Activated CD4-positive, CD25-positive, alpha-beta regulatory T cell treated with anti-CD3 and anti-CD28 coated beads, Interleukin-2, amount 50 U/mL, for 72 hours (primary cell): ENCODE measurements around the gene AFAP1.

Experiments used
- DNase-seq: peaks from one replicate; pipeline ENCODE4 v3.0.0; 2021

The AFAP1 gene, protein sequence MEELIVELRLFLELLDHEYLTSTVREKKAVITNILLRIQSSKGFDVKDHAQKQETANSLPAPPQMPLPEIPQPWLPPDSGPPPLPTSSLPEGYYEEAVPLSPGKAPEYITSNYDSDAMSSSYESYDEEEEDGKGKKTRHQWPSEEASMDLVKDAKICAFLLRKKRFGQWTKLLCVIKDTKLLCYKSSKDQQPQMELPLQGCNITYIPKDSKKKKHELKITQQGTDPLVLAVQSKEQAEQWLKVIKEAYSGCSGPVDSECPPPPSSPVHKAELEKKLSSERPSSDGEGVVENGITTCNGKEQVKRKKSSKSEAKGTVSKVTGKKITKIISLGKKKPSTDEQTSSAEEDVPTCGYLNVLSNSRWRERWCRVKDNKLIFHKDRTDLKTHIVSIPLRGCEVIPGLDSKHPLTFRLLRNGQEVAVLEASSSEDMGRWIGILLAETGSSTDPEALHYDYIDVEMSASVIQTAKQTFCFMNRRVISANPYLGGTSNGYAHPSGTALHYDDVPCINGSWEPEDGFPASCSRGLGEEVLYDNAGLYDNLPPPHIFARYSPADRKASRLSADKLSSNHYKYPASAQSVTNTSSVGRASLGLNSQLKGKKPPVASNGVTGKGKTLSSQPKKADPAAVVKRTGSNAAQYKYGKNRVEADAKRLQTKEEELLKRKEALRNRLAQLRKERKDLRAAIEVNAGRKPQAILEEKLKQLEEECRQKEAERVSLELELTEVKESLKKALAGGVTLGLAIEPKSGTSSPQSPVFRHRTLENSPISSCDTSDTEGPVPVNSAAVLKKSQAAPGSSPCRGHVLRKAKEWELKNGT

GRCh38 chr4:7939377-7940108, at the start of gene AFAP1:
Gene AFAP1, minus strand, starts transcription at chr4:7939861. Its CDS starts 67,783 bp downstream, at chr4:7872078.
- peak; percentile 84 for DNase-seq

DNA sequence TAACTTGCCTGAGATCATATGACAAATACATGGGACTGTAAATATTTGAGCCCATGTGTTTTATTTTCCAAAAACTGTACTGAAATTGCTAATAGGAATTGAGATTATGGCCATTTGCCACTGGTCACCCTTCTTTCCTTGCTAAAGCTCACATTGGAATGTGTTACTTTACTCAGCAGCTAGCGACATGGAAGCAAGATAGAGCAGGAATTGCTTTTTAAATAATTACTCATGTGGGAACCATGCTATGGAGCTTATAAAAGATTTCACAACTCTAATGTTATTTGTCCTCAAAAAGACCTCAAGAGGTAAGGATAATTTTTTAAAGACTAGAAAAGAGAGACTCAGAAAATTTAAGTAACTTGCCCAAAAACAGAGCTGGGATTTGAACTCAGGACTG, 48.8 kb upstream of the AFAP1 start:
- no peak for DNase-seq

GRCh38 chr4:7987148-7987989, 47.7 kb upstream of the AFAP1 start:
- DNase-seq: peak; percentile 70

- no peak for DNase-seq
Measured at GRCh38 chr4:7985891-7986441, 46.3 kb upstream of the AFAP1 start.

GRCh38 chr4:7985072-7985471, 45.4 kb upstream of the AFAP1 start:
- no peak for DNase-seq

DNA sequence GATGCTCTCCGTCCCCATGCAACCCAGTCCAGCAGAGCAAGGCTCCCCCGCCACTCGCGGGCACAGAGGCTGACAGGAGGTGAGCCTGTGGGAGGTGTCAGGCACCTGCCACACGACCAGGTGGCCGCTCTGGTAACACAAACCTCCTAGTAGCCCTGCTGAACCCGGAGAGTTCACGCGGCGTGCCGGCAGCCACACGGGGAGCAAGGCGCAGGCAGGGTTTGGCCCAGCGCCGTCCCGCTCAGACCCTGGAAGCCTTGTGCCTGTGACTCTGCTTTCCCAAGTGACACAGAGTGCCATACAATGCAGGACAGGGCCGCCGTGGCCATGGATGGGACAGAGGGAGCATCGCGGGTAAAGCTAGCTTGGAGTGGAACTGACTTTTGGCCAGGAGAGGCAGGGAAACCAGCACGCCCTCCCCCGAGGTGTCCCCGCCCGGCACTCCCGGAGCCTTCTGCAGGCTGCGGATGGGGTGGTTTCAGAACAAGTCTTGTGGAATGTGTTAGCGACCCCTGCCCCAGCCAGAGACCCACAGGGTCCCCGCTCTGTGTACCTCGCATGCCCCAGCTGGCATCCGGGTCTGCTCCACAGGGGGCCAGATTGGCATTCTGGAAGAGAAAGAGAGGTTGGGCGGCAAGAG, 44.7 kb upstream of the AFAP1 start:
- no peak for DNase-seq

DNA sequence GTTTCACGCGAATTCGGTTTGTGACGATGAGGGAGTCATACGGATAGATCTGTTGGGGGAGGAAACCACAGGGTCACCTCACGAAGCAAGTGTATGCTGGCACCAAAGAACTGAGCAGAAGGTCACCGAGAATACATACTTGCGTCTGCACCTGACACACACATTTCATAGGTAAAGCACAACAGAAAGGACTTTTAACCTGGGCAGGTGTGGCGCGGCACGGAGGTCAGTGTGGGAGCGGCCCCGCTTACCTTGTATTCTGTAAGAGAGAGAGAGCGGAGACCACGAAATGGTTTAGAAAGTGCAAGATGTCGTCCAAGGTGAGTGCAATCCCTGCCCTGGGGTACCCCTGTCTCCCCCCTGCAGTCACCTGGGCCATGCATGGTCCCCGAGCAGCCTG, 43.6 kb upstream of the AFAP1 start:
- no peak for DNase-seq

DNA sequence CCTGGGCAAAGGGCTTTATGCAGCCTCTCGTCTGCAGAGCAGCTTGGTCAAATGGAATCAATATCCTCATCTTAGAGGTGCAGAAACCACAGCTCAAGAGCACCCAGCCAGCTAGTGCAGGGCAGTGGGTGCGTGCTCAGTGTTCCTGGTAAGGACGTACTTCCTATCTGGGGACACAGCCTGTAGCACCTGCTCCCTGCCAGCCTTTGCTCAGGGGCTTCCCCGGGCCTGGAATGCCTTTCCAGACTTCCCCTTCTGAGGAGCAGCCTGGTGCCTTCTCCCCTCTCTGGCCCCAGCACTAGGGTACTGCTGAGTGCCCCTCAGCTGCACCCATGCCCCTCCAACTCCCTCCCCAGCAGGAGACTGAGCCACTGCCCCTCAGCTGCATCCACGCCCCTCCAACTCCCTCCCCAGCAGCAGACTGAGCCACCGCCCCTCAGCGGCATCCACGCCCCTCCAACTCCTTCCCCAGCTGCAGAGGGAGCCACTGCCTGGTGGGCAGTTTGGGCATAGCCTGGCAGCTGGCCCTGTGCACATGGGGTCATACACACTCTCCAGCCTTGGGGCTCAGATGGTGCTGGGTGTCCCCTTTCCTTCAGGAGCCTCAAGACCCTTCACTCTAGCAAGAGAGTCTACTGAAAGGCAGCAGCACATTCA, 42.2 kb upstream of the AFAP1 start:
- DNase-seq: no peak

DNA sequence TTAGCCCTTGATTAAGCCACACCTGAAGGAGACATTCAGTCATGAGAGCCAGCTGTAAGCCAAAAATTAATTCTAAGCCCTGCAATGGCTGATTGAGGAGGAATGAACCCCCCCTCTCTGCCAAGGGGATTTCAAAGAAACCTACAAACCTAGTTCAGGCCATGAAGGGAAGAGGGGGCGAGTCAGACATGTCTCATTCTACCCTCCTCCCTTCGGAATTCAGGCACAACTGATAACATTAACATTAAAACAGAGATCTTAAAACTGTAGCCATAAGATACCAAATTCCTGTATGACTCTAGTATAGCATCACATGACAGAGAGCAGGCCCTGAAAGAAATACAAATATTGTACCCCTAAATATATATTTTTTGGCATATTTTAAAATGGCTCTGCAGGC, 40.4 kb upstream of the AFAP1 start:
- no peak for DNase-seq

GRCh38 chr4:7979652-7979968, 39.9 kb upstream of the AFAP1 start:
- no peak for DNase-seq

DNA sequence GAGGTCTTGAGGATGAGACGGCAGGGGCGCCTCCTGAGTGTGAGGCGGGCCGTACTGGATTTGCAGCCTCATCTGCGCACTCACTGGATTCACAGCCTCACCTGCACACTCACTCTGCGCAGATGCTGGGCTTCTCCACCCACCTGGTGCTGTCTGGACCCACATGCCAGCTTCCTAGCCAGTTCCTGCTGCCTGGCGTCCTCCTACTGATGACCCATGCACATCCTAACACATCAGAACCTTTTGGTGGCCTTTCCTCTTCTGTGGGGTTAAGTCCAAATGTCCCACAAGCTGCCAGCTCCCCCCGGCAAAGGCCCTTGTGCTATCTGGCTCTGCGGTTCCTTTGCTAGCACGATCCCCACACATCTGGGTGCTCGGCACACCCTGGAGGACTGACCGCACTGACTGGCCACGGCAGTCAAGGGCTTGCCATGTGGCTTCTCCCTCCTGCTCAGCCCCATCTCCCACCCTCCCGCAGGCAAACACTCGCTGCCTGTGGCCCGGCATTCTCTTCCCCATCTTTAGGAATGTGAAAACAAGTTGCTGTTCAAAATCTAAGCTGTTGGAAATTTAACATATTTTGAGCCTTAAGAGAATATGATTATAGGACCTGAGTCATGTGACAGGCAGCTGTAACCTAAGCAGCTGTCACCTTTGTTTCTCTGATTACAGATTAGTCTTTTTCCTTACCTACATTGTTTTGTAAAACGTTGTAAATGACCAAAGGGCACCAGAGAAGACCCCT, 39.4 kb upstream of the AFAP1 start:
- DNase-seq: no peak

DNA sequence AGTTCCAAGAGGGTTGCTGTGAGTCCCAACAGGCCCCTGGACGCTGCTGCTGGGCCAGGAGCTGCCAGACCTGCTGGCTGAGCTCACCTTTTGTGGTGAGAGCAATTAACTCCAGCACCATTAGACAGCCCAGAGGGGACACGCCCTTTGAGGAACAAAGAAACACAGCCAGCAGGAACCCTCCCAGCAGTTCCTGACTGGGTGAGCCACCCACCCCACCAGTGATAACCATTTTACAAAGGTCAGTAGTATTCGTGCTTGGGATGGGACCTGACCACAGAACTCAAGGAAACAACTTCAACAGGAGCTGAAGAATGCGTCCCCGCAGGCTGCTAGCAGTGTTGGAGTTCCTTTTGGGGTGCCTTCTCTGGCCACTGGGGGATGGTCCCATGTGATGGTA, 38.8 kb upstream of the AFAP1 start:
- DNase-seq: no peak

DNA sequence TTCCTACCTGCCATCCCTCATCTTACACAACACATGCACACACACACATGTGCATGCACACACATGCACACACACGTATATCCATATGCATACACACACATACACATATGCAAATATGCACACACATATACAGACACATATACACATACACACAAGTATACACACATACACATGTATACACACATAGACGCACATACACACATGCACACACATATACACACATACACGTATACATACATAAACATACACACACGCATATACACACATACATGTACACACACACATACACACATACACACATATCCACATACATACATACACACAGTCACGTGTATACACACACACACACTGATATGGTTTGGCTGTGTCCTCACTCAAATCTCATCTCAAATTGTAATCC, 37.0 kb upstream of the AFAP1 start:
- DNase-seq: no peak

GRCh38 chr4:7976025-7976424, 36.4 kb upstream of the AFAP1 start:
- no peak for DNase-seq

DNA sequence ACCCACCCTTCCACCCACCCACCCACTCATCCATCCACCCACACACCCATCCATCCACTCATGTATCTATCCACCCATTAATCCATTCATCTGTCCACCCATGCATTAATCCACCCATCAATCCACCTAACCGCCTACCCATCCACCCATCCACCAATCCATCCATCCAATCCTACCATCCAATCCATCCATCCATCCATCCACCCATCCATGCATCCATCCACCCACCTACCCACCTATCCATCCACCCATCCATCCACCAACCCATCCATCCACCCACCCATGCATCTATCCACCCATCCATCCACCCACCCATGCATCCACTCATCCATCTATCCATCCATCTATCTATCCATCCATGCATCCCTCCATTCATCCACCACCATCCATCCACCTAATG, 34.8 kb upstream of the AFAP1 start:
- DNase-seq: no peak

DNA sequence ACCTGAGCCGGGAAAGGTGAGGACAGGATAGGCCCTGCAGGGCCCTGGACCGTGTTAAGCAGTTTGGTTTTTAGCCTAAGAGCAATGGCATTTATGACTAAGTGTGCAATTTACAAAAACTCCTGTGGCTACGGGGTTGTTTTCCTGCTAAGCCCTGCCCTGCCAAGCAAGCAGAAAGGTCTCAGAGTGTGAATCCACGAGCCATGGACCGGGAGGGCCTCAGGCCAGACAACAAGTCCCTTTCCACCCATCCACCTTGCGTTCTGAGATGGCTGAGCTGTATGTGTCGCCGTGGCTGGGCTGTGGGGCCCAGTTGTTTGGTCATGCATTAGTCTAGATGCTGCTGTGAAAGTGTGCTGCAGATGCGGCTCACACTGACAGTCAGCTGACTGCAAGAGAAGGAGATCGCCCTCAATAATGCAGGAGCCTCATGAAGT, 33.9 kb upstream of the AFAP1 start:
- DNase-seq: no peak

GRCh38 chr4:7971881-7972500, 32.3 kb upstream of the AFAP1 start:
- no peak for DNase-seq

- no peak for DNase-seq
Measured at GRCh38 chr4:7971159-7971631, 31.5 kb upstream of the AFAP1 start.

GRCh38 chr4:7970361-7970946, 30.8 kb upstream of the AFAP1 start:
- no peak for DNase-seq
